Panc1 (cell line): ENCODE measurements around the gene TSC22D1. TPM values are rescaled to one million over a fixed set of nuclear protein-coding genes. Genes with fewer than 3 reads are reported as not detected.

ENCODE experiments used
- ATAC-seq: fragments of 200-7000 bp; cut with Tn5 transposase; 2 replicates; pipeline ENCODE4 v1.9.1; 2020; ENCODE audit warnings: mild to moderate bottlenecking, moderate library complexity
- BruUV-seq: library from RNA; stranded (reverse); fragments of 400-500 nt; replicated peaks from 2 replicates; lab custom pipeline; 2021; lab: Mats Ljungman, UMichigan
- CTCF ChIA-PET: fragments of 300-600 bp; sonication (Branson Sonifier 250); formaldehyde crosslinking; loops from one replicate; lab custom pipeline; 2022; ENCODE audit warnings: antibody characterized with exemption; lab: Charles Lee
- POLR2A ChIA-PET: fragments of 300-600 bp; sonication (Branson Sonifier 250); formaldehyde crosslinking; loops from one replicate; lab custom pipeline; 2022; ENCODE audit warnings: antibody characterized with exemption; lab: Charles Lee
- DNase-seq: peaks from one replicate; pipeline ENCODE4 v3.0.0-alpha.2; 2010; ENCODE audit warnings: low read depth, low spot score
- H3K27ac ChIP-seq: 2 replicates; pipeline ENCODE4 v1.5.1; 2011; ENCODE audit warnings: mild to moderate bottlenecking, low read length, inconsistent platforms
- H3K27me3 ChIP-seq: fragments of 200-500 bp; sonication (Bioruptor generic); 2 replicates; pipeline ENCODE4 v1.6.0; 2014; ENCODE audit warnings: low read length, inconsistent platforms; ENCODE audit not compliant: control insufficient read depth, insufficient read depth
- H3K36me3 ChIP-seq: fragments of 200-500 bp; sonication (Bioruptor generic); 2 replicates; pipeline ENCODE4 v1.5.1; 2014; ENCODE audit warnings: inconsistent platforms, mild to moderate bottlenecking, low read length, moderate library complexity; ENCODE audit not compliant: control insufficient read depth, insufficient read depth
- H3K4me1 ChIP-seq: 2 replicates; pipeline ENCODE4 v1.5.1; 2011; ENCODE audit warnings: inconsistent platforms, mild to moderate bottlenecking, low read length, moderate library complexity; ENCODE audit not compliant: control insufficient read depth, insufficient read depth
- H3K4me3 ChIP-seq, 2 experiments: 2 replicates each; pipeline ENCODE4 v1.5.1; 2011 to 2012; ENCODE audit warnings: low read depth in 2 of 2, low read length in 2 of 2, mild to moderate bottlenecking in 2 of 2, inconsistent platforms in 1 of 2, moderate library complexity in 1 of 2
- H3K9me3 ChIP-seq: fragments of 200-500 bp; sonication (Bioruptor generic); 2 replicates; pipeline ENCODE4 v1.5.1; 2014; ENCODE audit warnings: low read depth, mild to moderate bottlenecking, inconsistent platforms, low read length, moderate library complexity; ENCODE audit not compliant: control insufficient read depth, insufficient read depth
- CTCF ChIP-seq: fragments of 450-650 bp; IDR thresholded peaks from 2 replicates; pipeline ENCODE4 v1.5.1; 2017; ENCODE audit warnings: mild to moderate bottlenecking
- POLR2AphosphoS5 ChIP-seq: IDR thresholded peaks from 2 replicates; pipeline ENCODE4 v1.6.1; 2012; ENCODE audit warnings: mild to moderate bottlenecking, low read depth, low read length, moderate library complexity
- REST ChIP-seq, 2 experiments: IDR thresholded peaks; 2 replicates each; pipeline ENCODE4 v1.6.1; 2011 to 2012; ENCODE audit warnings: low read depth in 2 of 2, control low read depth in 1 of 2, low read length in 1 of 2, mild to moderate bottlenecking in 1 of 2, moderate library complexity in 1 of 2; ENCODE audit not compliant: insufficient read depth in 1 of 2
- SIN3A ChIP-seq: IDR thresholded peaks from 2 replicates; pipeline ENCODE4 v1.6.1; 2012; ENCODE audit warnings: low read depth, mild to moderate bottlenecking, low read length, moderate library complexity, borderline replicate concordance; ENCODE audit not compliant: insufficient read depth
- TCF7L2 ChIP-seq: IDR thresholded peaks from 2 replicates; pipeline ENCODE4 v1.6.1; 2011; ENCODE audit warnings: mild to moderate bottlenecking, low read depth, low read length, inconsistent platforms
- in situ Hi-C: cut with HindIII; loops from 2 replicates; pipeline ENCODE4 v1.10.0; 2016; ENCODE audit warnings: low sequenced_read_pairs, low pct_unique_long_range_greater_than_20kb
- intact Hi-C: fragments of 100-400 bp; cut with micrococcal nuclease; formaldehyde crosslinking; loops from one replicate; pipeline ENCODE4 v1.10.0; 2022; ENCODE audit not compliant: unreplicated experiment
- total RNA-seq: library from RNA; stranded (reverse); gene quantifications from one replicate; pipeline ENCODE4 v1.2.1, GENCODE V29; 2021; ENCODE audit not compliant: unreplicated experiment

The TSC22D1 gene
- total RNA-seq, 1 experiment from 2014 or later, result 31.8 TPM

- DNase-seq (no peak), ATAC-seq (no peak)
- TF ChIP-seq POLR2AphosphoS5 (no peak), REST (IDR thresholded peaks at IDR 0.05; ENCODE audit: insufficient read depth in 1 of 2, low read depth in 2 of 2, low read length in 1 of 2) (no peak), SIN3A (no peak), CTCF (no peak), TCF7L2 (no peak)
- H3K4me1 ChIP-seq, result no peaks in the 10 kb centered on the region
- no TSS peak for BruUV-seq
- intact Hi-C loops (no loop called here), in situ Hi-C loops (loop anchor here (25.0 kb wide), 1 partner anchor 542 kb away; no protein-coding TSS in a partner anchor)
- H3K27ac ChIP-seq, result no peak overlapping the region
- no peaks in the 10 kb centered on the region for H3K36me3 ChIP-seq
- H3K9me3 ChIP-seq, result no peaks in the 10 kb centered on the region
- POLR2A ChIA-PET, result no interaction called here
- H3K27me3 ChIP-seq, result no peaks in the 10 kb centered on the region
- no peak overlapping the region for H3K4me3 ChIP-seq
- CTCF ChIA-PET, result no interaction called here
These were observed 122.2 kb downstream of the TSC22D1 start for GRCh38 chr13:44453881-44454280.

- no peaks in the 10 kb centered on the region for H3K36me3 ChIP-seq
- ATAC-seq, result no peak
- intact Hi-C loops (no loop called here), in situ Hi-C loops (loop anchor here (25.0 kb wide), 1 partner anchor 541 kb away; no protein-coding TSS in a partner anchor)
- TF ChIP-seq TCF7L2 (no peak), POLR2AphosphoS5 (no peak), CTCF (no peak), REST (IDR thresholded peaks at IDR 0.05; ENCODE audit: insufficient read depth in 1 of 2, low read depth in 2 of 2, low read length in 1 of 2) (no peak), SIN3A (no peak)
- no TSS peak for BruUV-seq
- ChIA-PET CTCF (no interaction called here), POLR2A (no interaction called here)
- DNase-seq, result no peak
- H3K27ac ChIP-seq, result no peak overlapping the region
- H3K4me3 ChIP-seq, result no peak overlapping the region
- H3K27me3 ChIP-seq, result no peaks in the 10 kb centered on the region
- no peaks in the 10 kb centered on the region for H3K9me3 ChIP-seq
- H3K4me1 ChIP-seq, result no peaks in the 10 kb centered on the region
These were observed 123.1 kb downstream of the TSC22D1 start for GRCh38 chr13:44453069-44453468.
